AG04450 (cell line): Measurements from ENCODE around the gene USP8. TPM values are rescaled to one million over a fixed set of nuclear protein-coding genes. Genes with fewer than 3 reads are reported as not detected.

Source experiments
- CTCF ChIA-PET: fragments of 300-600, 350-600 bp; formaldehyde crosslinking; extraction: SDS; loops from one replicate; lab custom pipeline; 2022; ENCODE audit warnings: antibody characterized with exemption, inconsistent platforms; lab: Charles Lee
- POLR2A ChIA-PET: fragments of 350-600 bp; formaldehyde crosslinking; extraction: SDS; loops from one replicate; lab custom pipeline; 2021; ENCODE audit warnings: antibody characterized with exemption, inconsistent platforms; lab: Yijun Ruan, JAX
- DNase-seq: peaks from one replicate; pipeline ENCODE4 v3.0.0-alpha.2; 2011; ENCODE audit warnings: low read depth, low spot score
- H3K27ac ChIP-seq: one replicate; pipeline ENCODE4 v1.5.1; 2012; ENCODE audit warnings: low read depth, low read length, control low read depth
- H3K27me3 ChIP-seq: one replicate; pipeline ENCODE4 v1.6.0; 2012; ENCODE audit warnings: low read length; ENCODE audit not compliant: control insufficient read depth, insufficient read depth
- H3K4me3 ChIP-seq: 2 replicates; pipeline ENCODE4 v1.5.1; 2011; ENCODE audit warnings: mild to moderate bottlenecking, low read depth, low read length, control low read depth
- H3K9me3 ChIP-seq: 2 replicates; pipeline ENCODE4 v1.5.1; 2012; ENCODE audit warnings: low read length; ENCODE audit not compliant: control insufficient read depth, insufficient read depth
- CTCF ChIP-seq: IDR thresholded peaks from 2 replicates; pipeline ENCODE4 v1.5.1; 2011; ENCODE audit warnings: low read depth, low read length, control low read depth, inconsistent platforms
- polyA plus RNA-seq: library from polyadenylated mRNA; depleted of rRNA; stranded (reverse); fragments of >200 nt; gene quantifications from 2 replicates; pipeline ENCODE4 v1.2.3, GENCODE V29; 2011

USP8 gene
- polyA plus RNA-seq, 1 experiment: 65.0 TPM

DNA sequence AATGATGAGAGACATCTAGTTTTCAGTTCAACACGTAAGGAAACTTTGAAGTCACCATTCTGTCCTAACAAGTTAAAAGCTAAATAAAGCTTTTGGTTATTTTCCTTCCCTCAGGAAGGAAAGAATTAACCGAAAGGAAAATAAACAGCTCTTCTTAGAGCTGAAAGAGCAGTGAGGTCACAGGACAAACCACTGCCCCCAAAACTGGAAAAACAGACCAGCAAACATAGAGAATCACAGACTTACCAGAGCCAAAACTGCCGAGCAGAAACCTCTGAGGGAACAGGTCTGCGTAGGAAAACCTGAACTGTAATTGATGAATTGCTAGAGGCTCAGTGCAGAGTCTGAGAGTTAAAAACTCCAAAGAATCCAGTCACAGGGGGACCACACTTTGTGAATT lies 107.6 kb downstream of the USP8 start:
- DNase-seq: no peak
- Histone ChIP-seq H3K27ac (no peak overlapping the region), H3K4me3 (no peak overlapping the region), H3K27me3 (peaks cover 2% of the 10 kb centered on the region), H3K9me3 (no peaks in the 10 kb centered on the region)
- TF ChIP-seq CTCF: no peak
- POLR2A ChIA-PET: interaction anchor here (1.0 kb wide), 1 partner anchor 11 kb away, joined by 3 read pairs; no protein-coding TSS in a partner anchor
- CTCF ChIA-PET: no interaction called here

GRCh38 chr15:50542887-50543210 lies 118.6 kb downstream of the USP8 start:
- no peak overlapping the region for H3K27ac ChIP-seq
- H3K9me3 ChIP-seq: no peaks in the 10 kb centered on the region
- ChIA-PET POLR2A (interaction anchor here (1.4 kb wide), 1 partner anchor 11 kb away, joined by 3 read pairs; no protein-coding TSS in a partner anchor), CTCF (no interaction called here)
- no peak overlapping the region for H3K4me3 ChIP-seq
- no peak for TF ChIP-seq CTCF
- DNase-seq: no peak
- no peaks in the 10 kb centered on the region for H3K27me3 ChIP-seq

DNA sequence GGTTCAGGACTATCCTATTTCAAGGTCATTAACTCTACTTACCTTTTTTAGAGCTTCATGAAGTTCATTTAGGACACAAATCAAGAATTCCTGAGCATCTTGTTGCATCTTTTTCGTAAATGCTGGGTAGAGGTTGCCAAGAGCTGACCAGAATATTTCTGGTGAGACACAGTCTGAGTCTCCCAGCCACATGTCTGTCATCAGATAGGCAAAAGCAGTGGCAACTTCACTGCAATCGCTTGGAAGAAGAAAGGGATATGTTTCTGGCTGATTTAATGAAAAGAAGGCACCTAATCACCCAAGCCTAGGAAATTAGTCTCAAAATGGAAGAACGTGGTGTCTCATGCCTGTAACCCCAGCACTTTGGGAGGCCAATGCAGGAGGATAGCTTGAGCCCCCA lies 119.4 kb downstream of the USP8 start:
- Histone ChIP-seq H3K9me3 (no peaks in the 10 kb centered on the region), H3K27ac (no peak overlapping the region), H3K4me3 (no peak overlapping the region), H3K27me3 (no peaks in the 10 kb centered on the region)
- no peak for DNase-seq
- ChIA-PET CTCF (interaction anchor here (1.7 kb wide), 1 partner anchor 334 kb away, joined by 4 read pairs; no protein-coding TSS in a partner anchor), POLR2A (interaction anchor here (1.4 kb wide), 1 partner anchor 12 kb away, joined by 3 read pairs; no protein-coding TSS in a partner anchor)
- TF ChIP-seq CTCF: no peak

DNA sequence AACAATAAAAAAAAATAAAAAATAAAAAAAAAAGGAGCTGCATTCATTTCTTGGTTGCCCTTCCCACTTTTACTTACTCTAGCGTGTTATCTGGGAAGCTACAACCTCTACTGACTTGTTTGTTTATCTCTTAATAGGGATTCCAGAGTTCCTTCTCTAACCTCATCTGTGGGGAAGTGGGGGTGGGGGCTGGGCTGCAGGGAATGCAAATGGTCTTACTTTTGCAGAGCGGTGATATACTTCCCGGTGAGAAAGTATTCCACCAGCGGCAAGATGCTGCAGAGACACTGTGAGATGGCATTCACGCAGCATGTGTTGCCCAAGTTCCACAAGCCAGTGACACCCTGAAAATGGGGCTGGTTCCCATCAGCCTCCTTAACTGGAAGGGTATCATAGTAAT lies 120.2 kb downstream of the USP8 start:
- H3K4me3 ChIP-seq: no peak overlapping the region
- ChIA-PET POLR2A (no interaction called here), CTCF (interaction anchor here (1.7 kb wide), 1 partner anchor 333 kb away, joined by 4 read pairs; no protein-coding TSS in a partner anchor)
- H3K27ac ChIP-seq: no peak overlapping the region
- no peak for TF ChIP-seq CTCF
- DNase-seq: no peak
- no peaks in the 10 kb centered on the region for H3K27me3 ChIP-seq
- H3K9me3 ChIP-seq: no peaks in the 10 kb centered on the region

DNA sequence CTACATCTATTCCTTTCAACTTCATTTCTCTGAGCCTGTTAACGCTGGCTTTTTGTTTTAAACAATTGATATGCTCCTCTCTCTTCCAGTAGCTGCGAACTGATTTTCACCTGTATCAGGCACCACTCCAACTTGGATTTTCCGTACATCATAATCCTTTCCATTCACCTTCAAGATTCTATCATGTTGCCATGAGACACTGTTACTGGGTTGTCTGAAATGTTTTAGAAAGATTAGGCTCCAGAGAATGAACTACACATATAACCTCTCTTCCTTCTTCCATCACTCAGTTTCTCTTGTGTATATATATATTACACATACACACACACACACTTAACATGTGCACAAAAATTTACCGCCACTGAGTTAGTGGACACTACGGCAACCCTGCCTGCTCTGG lies 122.4 kb downstream of the USP8 start, which contains the start of gene USP50:
Gene USP50, minus strand, starts transcription at position 101 of the 400 bp plus-strand sequence. CDS start 141 bp downstream, outside the sequence.
- POLR2A ChIA-PET: no interaction called here

More for the DNA sequence above, 122.4 kb downstream of the USP8 start, which contains the start of gene USP50:
- no peaks in the 10 kb centered on the region for H3K9me3 ChIP-seq
- DNase-seq: no peak
- H3K27me3 ChIP-seq: no peaks in the 10 kb centered on the region
- TF ChIP-seq CTCF: no peak
- H3K4me3 ChIP-seq: no peak within 1 kb of the TSS
- no peak within 1 kb of the TSS for H3K27ac ChIP-seq
- CTCF ChIA-PET: interaction anchor here (0.6 to 0.7 kb wide), 2 partner anchors 11 to 361 kb away, joined by 3 to 8 read pairs; no protein-coding TSS in a partner anchor
